ENCODE results near the gene DMAC2. TPM values are rescaled to one million over a fixed set of nuclear protein-coding genes. Genes with fewer than 3 reads are reported as not detected.
"Not testable (repeated sequence)": the region's sequence is repeated elsewhere in the genome, so short reads cannot be mapped to it uniquely, and the experiment has no call there.

DMAC2 gene
- total and polyA plus RNA-seq, 2 donors (not counting 3 experiments of a cell fraction or from before 2014, with no cell fraction given), result 65.4 to 137 TPM

- ChIA-PET CTCF (interaction anchor here (0.9 to 4.8 kb wide), 3 partner anchors 30 to 87 kb away, joined by 3 to 27 read pairs (median 22); no protein-coding TSS in a partner anchor), POLR2A (interaction anchor here (1.3 kb wide), 1 partner anchor 20 kb away, joined by 4 read pairs; no protein-coding TSS in a partner anchor)
- no peak for FAIRE-seq
- TF ChIP-seq JUN (IDR thresholded peaks at IDR 0.05; ENCODE audit: borderline replicate concordance, insufficient read depth, insufficient read length, low read depth) (no peak), POLR2A (IDR thresholded peaks at IDR 0.05; ENCODE audit: low read depth, low read length) (no peak), MYC (IDR thresholded peaks at IDR 0.05; ENCODE audit: low read depth, low read length) (no peak), EZH2 (IDR thresholded peaks at IDR 0.05; ENCODE audit: borderline replicate concordance, low read depth, low read length, severe bottlenecking) (no peak), FOS (IDR thresholded peaks at IDR 0.05; ENCODE audit: borderline replicate concordance, insufficient read depth, low read length) (no peak), CTCF (IDR thresholded peaks at IDR 0.05; ENCODE audit: extremely low read depth in 1 of 2, insufficient read depth in 1 of 2, low read depth in 1 of 2, low read length in 2 of 2) (no peak)
- dilution Hi-C loops (cut with MboI; ENCODE audit: extremely low pct_ligation_motif_present, low sequenced_read_pairs), result no loop called here
- Histone ChIP-seq H2AFZ (ENCODE audit: low read depth, low read length) (no peak overlapping the region), H3K9ac (replicated peaks; ENCODE audit: extremely low read depth, insufficient read depth, low read length) (no peak overlapping the region), H3K4me1 (ENCODE audit: control insufficient read depth, extremely low read depth, insufficient read depth, low read length) (peaks cover 37% of the 10 kb centered on the region), H3K4me3 (replicated peaks in 1 of 3; ENCODE audit: insufficient read depth in 1 of 3, low read depth in 1 of 3, low read length in 3 of 3) (no peak overlapping the region), H3K9me3 (replicated peaks; ENCODE audit: control insufficient read depth, insufficient read depth, low read length) (no peaks in the 10 kb centered on the region), H3K9me1 (replicated peaks; ENCODE audit: control insufficient read depth, extremely low read depth, insufficient read depth, low read length) (no peaks in the 10 kb centered on the region), H4K20me1 (replicated peaks; ENCODE audit: control insufficient read depth, extremely low read depth, insufficient read depth, low read length) (no peaks in the 10 kb centered on the region), H3K79me2 (ENCODE audit: control insufficient read depth, insufficient read depth, low read length) (peaks cover 55% of the 10 kb centered on the region), H3K4me2 (ENCODE audit: insufficient read depth, low read length) (peak overlapping the region; percentile 3), H3K27ac (ENCODE audit: insufficient read depth, low read depth, low read length) (no peak overlapping the region), H3K36me3 (ENCODE audit: control insufficient read depth in 2 of 2, extremely low read depth in 1 of 2, insufficient read depth in 2 of 2, low read length in 2 of 2) (no peaks in the 10 kb centered on the region), H3K27me3 (ENCODE audit: control insufficient read depth in 2 of 2, insufficient read depth in 2 of 2, low read length in 2 of 2) (no peaks in the 10 kb centered on the region)
- DNase-seq (ENCODE audit: low read depth, low spot score), result no peak
- no TSS peak for BruUV-seq (replicated peaks)
- intact Hi-C loops (cut with micrococcal nuclease), result no loop called here
Measured at GRCh38 chr19:41476583-41476982, 36.9 kb upstream of the DMAC2 start.

GRCh38 chr19:41463257-41464256, 23.8 kb upstream of the DMAC2 start:
- H3K9me1 ChIP-seq (replicated peaks; ENCODE audit: control insufficient read depth, extremely low read depth, insufficient read depth, low read length); H3K4me2 ChIP-seq (ENCODE audit: insufficient read depth, low read length); CTCF ChIA-PET; intact Hi-C loops (cut with micrococcal nuclease); H3K9ac ChIP-seq (replicated peaks; ENCODE audit: extremely low read depth, insufficient read depth, low read length); H2AFZ ChIP-seq (ENCODE audit: low read depth, low read length); H3K27me3 ChIP-seq (ENCODE audit: control insufficient read depth in 2 of 2, insufficient read depth in 2 of 2, low read length in 2 of 2); dilution Hi-C loops (cut with MboI; ENCODE audit: extremely low pct_ligation_motif_present, low sequenced_read_pairs); FAIRE-seq; H3K36me3 ChIP-seq (ENCODE audit: control insufficient read depth in 2 of 2, extremely low read depth in 1 of 2, insufficient read depth in 2 of 2, low read length in 2 of 2); H3K4me3 ChIP-seq (replicated peaks in 1 of 3; ENCODE audit: insufficient read depth in 1 of 3, low read depth in 1 of 3, low read length in 3 of 3); H4K20me1 ChIP-seq (replicated peaks; ENCODE audit: control insufficient read depth, extremely low read depth, insufficient read depth, low read length); BruUV-seq (replicated peaks); H3K9me3 ChIP-seq (replicated peaks; ENCODE audit: control insufficient read depth, insufficient read depth, low read length); DNase-seq (ENCODE audit: low read depth, low spot score); H3K27ac ChIP-seq (ENCODE audit: insufficient read depth, low read depth, low read length); POLR2A ChIA-PET; H3K4me1 ChIP-seq (ENCODE audit: control insufficient read depth, extremely low read depth, insufficient read depth, low read length): not testable (repeated sequence)
- H3K79me2 ChIP-seq (ENCODE audit: control insufficient read depth, insufficient read depth, low read length), result peaks cover 11% of the 10 kb centered on the region

All from endothelial cell of umbilical vein (primary cell).